Ovary (tissue), 9 donors: Measurements from ENCODE around the gene RNGTT. TPM values are rescaled to one million over a fixed set of nuclear protein-coding genes. Genes with fewer than 3 reads are reported as not detected.

Experiments
- DNase-seq, 5 donors: peaks; one replicate each; pipeline ENCODE4 v3.0.0-alpha.2; 2019 to 2020
- H3K27ac ChIP-seq, 2 donors: fragments of 200-600 bp; one replicate each; pipeline versions ENCODE4 v1.5.1 to v1.8.0; 2019 to 2022
- H3K27me3 ChIP-seq: fragments of 200-600 bp; one replicate; pipeline ENCODE4 v1.8.0; 2022
- H3K36me3 ChIP-seq: fragments of 200-600 bp; sonication (generic); one replicate; pipeline ENCODE4 v1.5.1; 2019
- H3K4me1 ChIP-seq: one replicate; pipeline ENCODE4 v1.8.1; 2013; ENCODE audit warnings: mild to moderate bottlenecking, moderate library complexity; ENCODE audit not compliant: insufficient read depth
- H3K4me3 ChIP-seq: fragments of 200-600 bp; sonication (generic); one replicate; pipeline ENCODE4 v1.5.1; 2017
- H3K9me3 ChIP-seq, 2 donors: fragments of 200-600 bp in 1 of 2; sonication (generic) in 1 of 2; one replicate each; pipeline versions ENCODE4 v1.5.1 to v1.8.1; 2013 to 2019; ENCODE audit warnings: mild to moderate bottlenecking in 1 of 2, moderate library complexity in 1 of 2
- CTCF ChIP-seq, 3 donors: fragments of 450-650 bp in 2 of 3; fragments of 200-600 bp in 1 of 3; IDR thresholded peaks; one replicate each; pipeline versions ENCODE4 v1.5.1 to v1.8.0; 2016 to 2022; ENCODE audit warnings: antibody characterized with exemption in 3 of 3, mild to moderate bottlenecking in 1 of 3
- EP300 ChIP-seq: sonication (generic); formaldehyde crosslinking; IDR thresholded peaks from one replicate; pipeline ENCODE4 v1.6.1; 2017; ENCODE audit warnings: antibody characterized with exemption
- POLR2A ChIP-seq: fragments of 450-650 bp; IDR thresholded peaks from one replicate; pipeline ENCODE4 v1.6.1; 2017; ENCODE audit warnings: antibody characterized with exemption, mild to moderate bottlenecking, moderate library complexity
- WGBS, 3 donors: extraction: QIAGEN DNeasy Blood & Tissue Kit in 1 of 3; methylation state at CpG; one replicate each; pipeline versions ENCODE4 v1.1.5 to v1.1.7; 2013 to 2017; 5-methylcytosine and 5-hydroxymethylcytosine counted together
- intact Hi-C, 4 donors: fragments of 100-400 bp; cut with DNase I; formaldehyde crosslinking; loops; one replicate each; pipeline versions ENCODE4 v1.11.0 to v1.15.1; 2022 to 2023
- polyA plus RNA-seq, 2 donors: library from polyadenylated mRNA; stranded (reverse); fragments of 200-250 nt in 1 of 2; fragments of 350-450 nt in 1 of 2; fragmentation: Illumina TruSeq in 1 of 2; extraction: RNeasy Lipid Tissue Mini Kit (QIAGEN cat#74804) in 1 of 2; gene quantifications; one replicate each; pipeline ENCODE4 v1.2.3, GENCODE V29; 2013 to 2014
- total RNA-seq, 7 donors: library from RNA; depleted of rRNA in 2 of 7; stranded (reverse); fragments of >200 nt in 2 of 7; fragmentation: NEBNext Ultra II Directional in 3 of 7; extraction: Animal tissue kit (Norgen Biotek cat#: 25700) in 3 of 7; gene quantifications; one replicate each; pipeline versions ENCODE4 v1.1.0 to v1.2.4, GENCODE V29; 2016 to 2023
- donor health status: DM: no; HTN: no; CAD: no; lungs with moderate emphysema.
- donor health status: DM: no; HTN: no; CAD: no.
- donor health status: Bipolar disorder and iron deficiency.
- donor health status: DM: yes; HTN: yes; CAD: no.
- donor health status: DM: no; HTN: no; CAD: no.
- donor health status: DM: yes; HTN: yes; CAD: no.

RNGTT gene
- total and polyA plus RNA-seq, 9 donors: 3.9 to 17.9 (median 10.5) TPM

- no peaks in the 10 kb centered on the region for H3K36me3 ChIP-seq
- no peak overlapping the region for H3K27ac ChIP-seq
- TF ChIP-seq CTCF (IDR thresholded peaks at IDR 0.05) (no peak), EP300 (no peak), POLR2A (no peak)
- intact Hi-C loops: no loop called here
- 97 to 99% (median 98%) methylated on average over 5 of the region's 5 CpGs for WGBS, 3 donors
- H3K9me3 ChIP-seq: no peaks in the 10 kb centered on the region
- H3K4me3 ChIP-seq: no peak overlapping the region
- DNase-seq: no peak
- H3K4me1 ChIP-seq: no peaks in the 10 kb centered on the region
- H3K27me3 ChIP-seq: no peaks in the 10 kb centered on the region
Observed at GRCh38 chr6:88663801-88664200, 299.6 kb downstream of the RNGTT start.

- TF ChIP-seq CTCF (IDR thresholded peaks at IDR 0.05) (no peak), EP300 (no peak), POLR2A (no peak)
- Histone ChIP-seq H3K36me3 (no peaks in the 10 kb centered on the region), H3K4me3 (no peak overlapping the region), H3K4me1 (no peaks in the 10 kb centered on the region), H3K9me3 (no peaks in the 10 kb centered on the region), H3K27me3 (no peaks in the 10 kb centered on the region), H3K27ac (no peak overlapping the region)
- no peak for DNase-seq
- intact Hi-C loops: no loop called here
- 92 to 97% (median 94%) methylated on average over 12 of the region's 12 CpGs for WGBS, 3 donors
Observed at GRCh38 chr6:88662653-88663174, 300.7 kb downstream of the RNGTT start.

- Histone ChIP-seq H3K36me3 (no peaks in the 10 kb centered on the region), H3K4me1 (no peaks in the 10 kb centered on the region), H3K9me3 (no peaks in the 10 kb centered on the region), H3K27ac (no peak overlapping the region), H3K4me3 (no peak overlapping the region), H3K27me3 (no peaks in the 10 kb centered on the region)
- intact Hi-C loops: no loop called here
- 77 to 84% (median 81%) methylated on average over 5 of the region's 5 CpGs for WGBS, 3 donors
- TF ChIP-seq POLR2A: no peak
- TF ChIP-seq EP300: no peak
- no peak for TF ChIP-seq CTCF (IDR thresholded peaks at IDR 0.05)
- DNase-seq: no peak
Observed at GRCh38 chr6:88662163-88662580, 301.2 kb downstream of the RNGTT start.

GRCh38 chr6:88661136-88661535 is 302.3 kb downstream of the RNGTT start:
- no peaks in the 10 kb centered on the region for H3K27me3 ChIP-seq
- no peak for TF ChIP-seq EP300
- no peak for TF ChIP-seq POLR2A
- no peak for TF ChIP-seq CTCF (IDR thresholded peaks at IDR 0.05)

More at GRCh38 chr6:88661136-88661535, 302.3 kb downstream of the RNGTT start:
- Histone ChIP-seq H3K4me3 (no peak overlapping the region), H3K27ac (no peak overlapping the region), H3K4me1 (no peaks in the 10 kb centered on the region), H3K9me3 (no peaks in the 10 kb centered on the region), H3K36me3 (no peaks in the 10 kb centered on the region)
- WGBS, 3 donors: 92 to 97% (median 95%) methylated on average over 6 of the region's 6 CpGs
- intact Hi-C loops: no loop called here
- DNase-seq: no peak
